ENCODE data around the gene SCYL2.

- TF ChIP-seq POLR2A (IDR thresholded peaks at IDR 0.05) (no peak), CTCF (IDR thresholded peaks at IDR 0.05) (no peak)
Observed at GRCh38 chr12:100279607-100280244, 12.7 kb downstream of the SCYL2 start.

Measured in thyroid gland (tissue), 4 donors.